ENCODE measurements around the gene NVL. TPM values are rescaled to one million over a fixed set of nuclear protein-coding genes. Genes with fewer than 3 reads are reported as not detected.
"Not testable (repeated sequence)": the region's sequence is repeated elsewhere in the genome, so short reads cannot be mapped to it uniquely, and the experiment has no call there.

NVL gene
- total and polyA plus RNA-seq, 3 donors from 2014 or later = 21.7 to 38.7 (median 31.0) TPM

- no peaks in the 10 kb centered on the region for H3K4me1 ChIP-seq
- no peaks in the 10 kb centered on the region for H3K9me3 ChIP-seq
- intact Hi-C loops (cut with DNase I; ENCODE audit: low total_unique reads) = no loop called here
- no peaks in the 10 kb centered on the region for H3K36me3 ChIP-seq (ENCODE audit: low read depth, missing control alignments)
- H3K27me3 ChIP-seq = no peaks in the 10 kb centered on the region
- DNase-seq = no peak
- H3K27ac ChIP-seq = no peak overlapping the region
- TF ChIP-seq POLR2A (IDR thresholded peaks at IDR 0.05) (no peak), CTCF (IDR thresholded peaks at IDR 0.05) (no peak)
- H3K4me3 ChIP-seq = no peak overlapping the region
- WGBS, 2 donors = 41 to 43% methylated on average over 3 of the region's 3 CpGs
These were observed 13.7 kb upstream of the NVL start for GRCh38 chr1:224343679-224344078.

- intact Hi-C loops (cut with DNase I; ENCODE audit: low total_unique reads); H3K27me3 ChIP-seq; H3K9me3 ChIP-seq; DNase-seq; H3K36me3 ChIP-seq (ENCODE audit: low read depth, missing control alignments); H3K4me1 ChIP-seq; H3K27ac ChIP-seq; H3K4me3 ChIP-seq: not testable (repeated sequence)
- WGBS, 2 donors = 27 to 34% methylated on average over 21 to 31 of the region's 36 CpGs
These were observed 10.7 kb upstream of the NVL start for GRCh38 chr1:224340453-224341384.

GRCh38 chr1:224339442-224340033 is 9.6 kb upstream of the NVL start:
- no peak overlapping the region for H3K27ac ChIP-seq
- H3K36me3 ChIP-seq (ENCODE audit: low read depth, missing control alignments) = no peaks in the 10 kb centered on the region
- 44 to 94% methylated on average over 2 to 4 of the region's 4 CpGs for WGBS, 2 donors
- no peak overlapping the region for H3K4me3 ChIP-seq
- H3K4me1 ChIP-seq = no peaks in the 10 kb centered on the region
- H3K27me3 ChIP-seq = no peaks in the 10 kb centered on the region
- TF ChIP-seq CTCF (IDR thresholded peaks at IDR 0.05) = no peak
- no peak for TF ChIP-seq POLR2A (IDR thresholded peaks at IDR 0.05)
- DNase-seq = no peak
- intact Hi-C loops (cut with DNase I; ENCODE audit: low total_unique reads) = no loop called here
- no peaks in the 10 kb centered on the region for H3K9me3 ChIP-seq

GRCh38 chr1:224338150-224338838 is 8.3 kb upstream of the NVL start:
- no peaks in the 10 kb centered on the region for H3K9me3 ChIP-seq
- no peak for DNase-seq
- WGBS, 2 donors = 93 to 94% methylated on average over 4 of the region's 4 CpGs
- H3K4me3 ChIP-seq = no peak overlapping the region
- no peaks in the 10 kb centered on the region for H3K36me3 ChIP-seq (ENCODE audit: low read depth, missing control alignments)
- intact Hi-C loops (cut with DNase I; ENCODE audit: low total_unique reads) = no loop called here
- no peaks in the 10 kb centered on the region for H3K27me3 ChIP-seq
- TF ChIP-seq CTCF (IDR thresholded peaks at IDR 0.05) = no peak
- no peak for TF ChIP-seq POLR2A (IDR thresholded peaks at IDR 0.05)
- no peaks in the 10 kb centered on the region for H3K4me1 ChIP-seq
- H3K27ac ChIP-seq = no peak overlapping the region

Measured in testis (tissue), 3 donors.